ENCODE measurements around the gene RAB3IP. TPM values are rescaled to one million over a fixed set of nuclear protein-coding genes. Genes with fewer than 3 reads are reported as not detected.

Gene RAB3IP
- total and polyA plus RNA-seq, 2 of the 4 experiments (the other 2 are of a cell fraction), result 1.5 to 2.7 TPM

DNA sequence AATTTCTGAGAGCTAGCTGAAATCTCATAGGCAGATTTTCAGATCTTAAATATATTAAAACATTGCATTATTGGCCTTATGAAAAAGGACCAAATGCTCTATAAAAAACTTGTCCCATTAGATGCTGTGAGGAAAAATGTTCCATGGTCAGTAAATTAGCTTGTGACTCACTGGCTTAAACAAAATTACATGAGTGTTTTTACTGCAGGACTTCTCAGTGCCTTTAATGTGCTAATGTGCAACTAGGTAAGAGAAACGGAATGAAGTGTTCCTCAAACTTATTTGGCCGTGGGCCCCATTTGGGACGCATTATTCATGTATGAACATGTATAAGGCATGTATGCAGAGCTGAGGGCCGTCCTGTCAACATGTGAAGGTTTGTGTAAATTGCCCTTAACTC is 128.0 kb downstream of the RAB3IP start:
- Histone ChIP-seq H3K79me1 (ENCODE audit: low read depth in 1 of 2, low read length in 2 of 2) (no peaks in the 10 kb centered on the region), H4K20me1 (ENCODE audit: insufficient read depth, low read length) (no peaks in the 10 kb centered on the region), H2AFZ (replicated peaks; ENCODE audit: low read length, poor library complexity) (no peak overlapping the region), H3K4me2 (ENCODE audit: low read depth, low read length) (no peak overlapping the region), H2BK5ac (ENCODE audit: low read depth, low read length, poor library complexity, severe bottlenecking) (no peak overlapping the region), H2BK15ac (ENCODE audit: low read depth, low read length) (no peak overlapping the region), H3K14ac (replicated peaks; ENCODE audit: low read depth, low read length) (no peak overlapping the region), H2AK9ac (replicated peaks; ENCODE audit: low read depth, low read length, poor library complexity) (no peak overlapping the region), H4K91ac (ENCODE audit: insufficient read depth, low read depth, low read length) (no peak overlapping the region), H3K9ac (ENCODE audit: low read depth, low read length) (no peak overlapping the region), H3K23ac (ENCODE audit: low read depth, low read length) (no peak overlapping the region), H3K4me3 (ENCODE audit: insufficient read depth, low read depth, low read length) (no peak overlapping the region), H3K9me1 (ENCODE audit: insufficient read depth, low read length) (0 out of 2 replicates have a peak, but pooled peaks cover 2% of the 10 kb centered on the region), H3K27ac (ENCODE audit: insufficient read depth, low read length) (no peak overlapping the region), H3K18ac (ENCODE audit: low read depth, low read length) (no peak overlapping the region), H2AK5ac (ENCODE audit: low read depth, low read length) (no peak overlapping the region), H4K5ac (ENCODE audit: low read depth, low read length) (no peak overlapping the region), H4K8ac (ENCODE audit: low read depth in 2 of 2, low read length in 2 of 2) (no peak overlapping the region), H2BK120ac (ENCODE audit: low read depth, low read length) (no peak overlapping the region), H3K4ac (ENCODE audit: low read depth, low read length) (no peak overlapping the region), H2BK20ac (ENCODE audit: low read depth, low read length) (no peak overlapping the region), H3K56ac (ENCODE audit: extremely low read depth, insufficient read depth, low read length) (no peak overlapping the region), H3K36me3 (ENCODE audit: control insufficient read depth, insufficient read depth, low read length) (no peaks in the 10 kb centered on the region), H3K27me3 (ENCODE audit: control insufficient read depth, insufficient read depth, low read length) (no peaks in the 10 kb centered on the region), H3K4me1 (ENCODE audit: control insufficient read depth, insufficient read depth, low read length) (no peaks in the 10 kb centered on the region), H3K9me3 (ENCODE audit: control insufficient read depth, insufficient read depth, low read length) (no peaks in the 10 kb centered on the region)
- ChIA-PET CTCF (no interaction called here), POLR2A (ENCODE audit: unreplicated experiment) (no interaction called here)
- no peak for ATAC-seq (ENCODE audit: low read depth)
- no peak for DNase-seq
- WGBS, 2 experiments (ENCODE audit: extremely low coverage in 2 of 2, insufficient read length in 1 of 2), result 60% methylated on average over 2 of the region's 4 CpGs; no CpG with 5 or more reads in 1 of the 2 experiments
- dilution Hi-C loops (cut with HindIII; ENCODE audit: low sequenced_read_pairs, unreplicated experiment) (no loop called here), intact Hi-C loops (cut with micrococcal nuclease) (no loop called here), in situ Hi-C loops (cut with MboI; ENCODE audit: low sequenced_read_pairs) (no loop called here)
- no TSS peak for BruUV-seq (replicated peaks)
- TF ChIP-seq RAD21 (IDR thresholded peaks at IDR 0.05; ENCODE audit: low read length) (no peak), CEBPB (IDR thresholded peaks at IDR 0.05; ENCODE audit: low read depth, low read length) (no peak), FOS (IDR thresholded peaks at IDR 0.05; ENCODE audit: low read depth, low read length) (no peak), BHLHE40 (IDR thresholded peaks at IDR 0.05; ENCODE audit: low read depth, low read length) (no peak), POLR2A (IDR thresholded peaks at IDR 0.05; ENCODE audit: low read depth, low read length) (no peak), MXI1 (IDR thresholded peaks at IDR 0.05; ENCODE audit: borderline replicate concordance, low read depth, low read length) (no peak), RFX5 (IDR thresholded peaks at IDR 0.05; ENCODE audit: low read depth, low read length) (no peak)
- TF ChIP-seq, protein P1, sequence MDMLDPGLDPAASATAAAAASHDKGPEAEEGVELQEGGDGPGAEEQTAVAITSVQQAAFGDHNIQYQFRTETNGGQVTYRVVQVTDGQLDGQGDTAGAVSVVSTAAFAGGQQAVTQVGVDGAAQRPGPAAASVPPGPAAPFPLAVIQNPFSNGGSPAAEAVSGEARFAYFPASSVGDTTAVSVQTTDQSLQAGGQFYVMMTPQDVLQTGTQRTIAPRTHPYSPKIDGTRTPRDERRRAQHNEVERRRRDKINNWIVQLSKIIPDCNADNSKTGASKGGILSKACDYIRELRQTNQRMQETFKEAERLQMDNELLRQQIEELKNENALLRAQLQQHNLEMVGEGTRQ (IDR thresholded peaks at IDR 0.05; ENCODE audit: low read depth, low read length), result no peak
